ENCODE results near the gene B4GALT1.

DNA sequence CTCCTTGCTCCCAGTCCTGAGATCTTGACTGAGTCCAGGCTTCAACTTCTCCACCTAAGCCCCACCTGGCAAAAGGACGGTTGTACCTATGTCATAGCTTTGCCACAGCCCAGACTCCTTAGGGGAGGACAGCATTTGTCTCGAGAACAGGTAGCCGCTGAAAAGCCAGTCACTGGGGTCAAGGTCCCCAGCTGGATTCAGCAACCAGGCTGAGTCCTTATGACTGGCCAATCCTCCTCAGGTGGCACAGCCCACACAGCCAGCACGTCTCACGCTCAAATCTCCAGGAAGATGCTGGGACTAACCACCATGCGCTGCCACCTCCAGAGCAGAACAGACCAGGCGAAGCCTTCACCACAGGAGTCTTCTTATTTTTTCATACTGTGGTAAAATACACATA lies 62.7 kb downstream of the B4GALT1 start:
- TF ChIP-seq EP300 (IDR thresholded peaks at IDR 0.05), result no peak
- TF ChIP-seq, protein P1, sequence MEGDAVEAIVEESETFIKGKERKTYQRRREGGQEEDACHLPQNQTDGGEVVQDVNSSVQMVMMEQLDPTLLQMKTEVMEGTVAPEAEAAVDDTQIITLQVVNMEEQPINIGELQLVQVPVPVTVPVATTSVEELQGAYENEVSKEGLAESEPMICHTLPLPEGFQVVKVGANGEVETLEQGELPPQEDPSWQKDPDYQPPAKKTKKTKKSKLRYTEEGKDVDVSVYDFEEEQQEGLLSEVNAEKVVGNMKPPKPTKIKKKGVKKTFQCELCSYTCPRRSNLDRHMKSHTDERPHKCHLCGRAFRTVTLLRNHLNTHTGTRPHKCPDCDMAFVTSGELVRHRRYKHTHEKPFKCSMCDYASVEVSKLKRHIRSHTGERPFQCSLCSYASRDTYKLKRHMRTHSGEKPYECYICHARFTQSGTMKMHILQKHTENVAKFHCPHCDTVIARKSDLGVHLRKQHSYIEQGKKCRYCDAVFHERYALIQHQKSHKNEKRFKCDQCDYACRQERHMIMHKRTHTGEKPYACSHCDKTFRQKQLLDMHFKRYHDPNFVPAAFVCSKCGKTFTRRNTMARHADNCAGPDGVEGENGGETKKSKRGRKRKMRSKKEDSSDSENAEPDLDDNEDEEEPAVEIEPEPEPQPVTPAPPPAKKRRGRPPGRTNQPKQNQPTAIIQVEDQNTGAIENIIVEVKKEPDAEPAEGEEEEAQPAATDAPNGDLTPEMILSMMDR (IDR thresholded peaks at IDR 0.05), result no peak
- TF ChIP-seq POLR2AphosphoS5 (IDR thresholded peaks at IDR 0.05), result no peak
